Retina (tissue), 1 donor: ENCODE data around the gene DNASE1L3.
A peak's percentile ranks its signal among the peaks of the same experiment; 100 is the strongest.

ENCODE experiments used
- DNase-seq: peaks from one replicate; pipeline ENCODE4 v3.0.0-alpha.2; 2016

Gene DNASE1L3

DNA sequence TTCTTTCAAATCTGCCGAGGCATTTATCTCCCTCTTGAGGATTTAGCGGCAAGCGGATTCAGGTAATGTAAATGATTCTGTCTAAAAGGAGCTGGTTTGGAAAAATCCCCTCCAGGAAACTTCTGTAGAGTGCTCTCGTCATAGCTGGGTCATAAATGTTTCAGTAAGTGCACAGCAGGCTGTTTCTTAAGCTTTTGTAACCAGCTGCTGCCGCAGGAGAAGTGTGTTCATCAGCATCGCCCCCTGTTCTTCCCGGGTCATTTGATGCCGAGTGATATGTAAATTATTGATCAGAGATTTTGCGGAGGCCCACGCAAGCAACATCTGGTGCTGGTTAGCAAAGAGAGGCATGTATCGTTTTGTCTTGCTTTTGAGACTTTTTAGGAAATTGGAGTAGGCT lies 53.1 kb downstream of the DNASE1L3 start:
- peak; percentile 59 for DNase-seq

DNA sequence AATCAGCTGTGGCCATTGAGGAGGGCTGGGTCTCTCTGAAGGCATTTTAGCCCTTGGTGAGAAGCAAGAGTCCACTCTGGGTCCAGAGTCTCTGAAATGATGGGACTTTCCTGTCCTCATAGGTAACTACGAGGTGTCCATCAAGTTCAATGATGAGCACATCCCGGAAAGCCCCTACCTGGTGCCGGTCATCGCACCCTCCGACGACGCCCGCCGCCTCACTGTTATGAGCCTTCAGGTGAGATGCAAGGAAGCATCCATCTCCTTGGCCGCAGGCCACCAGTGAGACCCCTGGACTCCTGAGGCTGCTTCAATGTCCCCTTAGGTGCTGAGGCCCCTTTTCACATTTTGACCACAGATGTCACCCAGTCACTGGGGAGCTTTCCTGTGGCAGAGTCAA lies 54.9 kb downstream of the DNASE1L3 start:
- no peak for DNase-seq

GRCh38 chr3:58154626-58155449 lies 55.9 kb downstream of the DNASE1L3 start:
- DNase-seq, result no peak

DNA sequence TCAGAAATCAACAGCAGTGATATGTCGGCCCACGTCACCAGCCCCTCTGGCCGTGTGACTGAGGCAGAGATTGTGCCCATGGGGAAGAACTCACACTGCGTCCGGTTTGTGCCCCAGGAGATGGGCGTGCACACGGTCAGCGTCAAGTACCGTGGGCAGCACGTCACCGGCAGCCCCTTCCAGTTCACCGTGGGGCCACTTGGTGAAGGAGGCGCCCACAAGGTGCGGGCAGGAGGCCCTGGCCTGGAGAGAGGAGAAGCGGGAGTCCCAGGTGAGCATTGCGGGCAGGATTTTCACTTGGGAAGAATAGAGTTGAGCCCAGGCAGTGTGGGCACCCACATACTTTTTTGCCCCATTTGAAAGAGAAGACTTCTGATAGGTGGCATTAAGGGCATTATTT lies 57.4 kb downstream of the DNASE1L3 start:
- DNase-seq, result no peak

DNA sequence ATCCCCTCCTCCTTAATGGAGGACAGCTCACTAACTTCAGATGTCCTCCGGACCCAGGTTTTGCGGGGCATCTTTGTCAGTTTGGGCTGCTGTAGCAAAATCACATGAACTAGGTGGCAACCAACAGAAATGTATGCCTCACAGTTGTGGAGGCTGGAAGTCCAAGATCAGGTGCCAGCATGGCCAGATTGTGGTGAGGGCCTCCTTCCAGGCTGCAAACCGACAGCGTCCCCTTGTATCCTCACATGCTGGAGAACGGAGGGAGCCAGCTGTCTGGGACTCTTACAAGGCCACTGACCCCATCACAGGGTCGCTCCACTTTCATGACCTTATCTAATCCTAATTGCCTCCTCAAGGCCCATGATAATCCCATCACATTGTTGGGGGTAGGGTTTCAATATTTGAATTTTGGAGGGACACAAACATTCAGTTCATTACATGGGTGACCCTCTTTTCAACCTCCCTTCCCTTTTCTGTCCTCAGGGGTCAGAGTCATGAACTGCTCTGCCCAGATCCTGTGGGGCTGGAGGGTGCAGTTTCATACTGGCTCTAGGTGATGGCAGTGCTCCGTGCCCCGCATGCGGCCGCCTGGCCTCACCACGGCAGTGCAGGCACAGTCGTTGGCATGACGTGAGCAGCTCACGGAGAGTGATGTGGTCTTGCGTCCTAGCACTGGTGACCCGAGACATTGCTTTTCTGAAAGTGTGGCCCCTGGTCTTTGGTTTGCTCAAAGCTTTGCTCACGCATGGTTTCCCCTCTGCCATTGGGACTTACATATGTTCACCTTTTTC lies 58.4 kb downstream of the DNASE1L3 start:
- DNase-seq, result no peak

- no peak for DNase-seq
Observed at GRCh38 chr3:58151637-58152036, 59.1 kb downstream of the DNASE1L3 start.

- no peak for DNase-seq
Observed at GRCh38 chr3:58150810-58151199, 60.0 kb downstream of the DNASE1L3 start.

GRCh38 chr3:58150130-58150809 lies 60.5 kb downstream of the DNASE1L3 start:
- no peak for DNase-seq

DNA sequence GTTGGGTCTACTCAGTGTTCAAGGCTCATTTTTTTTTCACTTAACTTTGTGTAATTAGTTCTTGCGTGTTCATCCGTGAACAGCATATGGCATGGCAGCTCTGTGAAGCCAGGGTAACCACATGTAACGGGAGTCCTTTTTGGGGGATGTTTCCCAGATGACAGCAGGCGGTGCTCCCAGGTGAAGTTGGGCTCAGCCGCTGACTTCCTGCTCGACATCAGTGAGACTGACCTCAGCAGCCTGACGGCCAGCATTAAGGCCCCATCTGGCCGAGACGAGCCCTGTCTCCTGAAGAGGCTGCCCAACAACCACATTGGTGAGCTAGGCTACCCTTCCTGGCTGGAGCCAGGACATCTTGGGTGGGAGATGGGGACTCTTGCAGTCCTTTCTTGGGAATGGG lies 62.7 kb downstream of the DNASE1L3 start:
- no peak for DNase-seq

DNA sequence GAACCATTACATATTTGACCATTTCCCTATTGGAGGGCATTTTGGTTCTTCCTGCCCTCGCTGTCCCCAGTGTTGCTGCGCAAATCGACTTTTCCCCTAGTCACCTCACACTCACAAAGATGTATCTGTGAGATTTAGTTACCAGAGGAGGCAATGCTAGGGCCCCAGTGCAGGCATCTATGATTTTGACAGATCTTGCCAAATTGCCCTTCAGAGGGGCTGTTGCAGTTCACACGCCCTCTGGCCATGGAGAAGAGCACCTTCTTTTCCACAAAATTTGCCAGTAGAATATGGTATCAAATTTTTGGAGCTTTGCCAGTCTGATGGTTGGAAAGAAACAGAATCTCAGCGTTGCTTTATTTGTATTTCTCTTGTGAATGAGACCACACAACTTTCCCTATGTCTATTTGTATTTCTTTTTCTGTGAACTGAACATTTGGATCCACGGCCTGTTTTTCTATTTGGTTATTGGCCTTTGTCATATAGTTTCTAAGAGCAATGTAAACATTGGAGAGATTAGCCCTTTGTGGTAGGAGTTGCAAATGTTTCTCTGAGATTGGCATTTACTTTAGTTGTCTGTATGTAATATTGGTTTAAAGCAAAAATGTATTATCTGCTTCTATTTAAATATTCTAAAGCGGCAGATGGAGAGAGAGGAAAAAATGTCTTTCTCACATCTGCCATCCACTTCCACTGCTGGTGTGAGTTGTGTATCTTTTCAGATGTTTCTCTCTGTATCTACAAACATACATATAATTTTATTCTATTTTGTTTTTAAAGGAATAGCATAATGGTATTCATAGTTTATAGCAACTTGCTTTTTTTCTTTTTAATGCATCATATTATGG lies 66.1 kb downstream of the DNASE1L3 start:
- no peak for DNase-seq

DNA sequence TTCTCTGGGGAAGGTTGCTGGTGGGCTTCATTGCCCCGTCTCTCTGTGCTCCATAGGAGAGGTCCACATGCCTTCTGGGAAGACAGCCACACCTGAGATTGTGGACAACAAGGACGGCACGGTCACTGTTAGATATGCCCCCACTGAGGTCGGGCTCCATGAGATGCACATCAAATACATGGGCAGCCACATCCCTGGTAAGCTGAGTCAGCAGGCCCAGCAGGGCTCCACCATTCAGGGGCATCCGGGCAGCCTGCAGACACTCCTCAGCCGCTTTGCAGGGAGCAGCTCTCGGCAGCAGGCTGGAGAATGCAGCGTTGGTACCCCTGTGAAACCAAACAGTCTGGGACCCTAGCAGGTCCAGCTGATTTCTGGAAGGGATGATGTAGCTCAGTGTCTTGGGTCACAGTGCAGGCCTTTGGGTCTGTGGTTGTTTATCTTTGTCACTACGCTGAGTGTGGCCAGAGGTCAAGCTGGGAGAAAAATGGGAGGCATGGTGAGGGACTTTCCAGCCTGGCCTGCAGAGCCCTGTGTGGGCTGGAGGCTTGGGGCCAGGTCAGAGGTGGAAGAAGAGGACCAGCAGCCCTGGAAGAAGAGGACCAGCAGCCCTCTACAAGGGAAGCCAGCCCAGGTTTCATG lies 67.2 kb downstream of the DNASE1L3 start:
- DNase-seq, result no peak
